Measurements from ENCODE around the gene FNIP2. TPM values are rescaled to one million over a fixed set of nuclear protein-coding genes. Genes with fewer than 3 reads are reported as not detected.

The FNIP2 gene
- total and polyA plus RNA-seq, 9 of the 15 experiments (the other 6 are each of a cell fraction or from before 2014, with no cell fraction given): 1.7 to 15.5 (median 8.3) TPM

DNA sequence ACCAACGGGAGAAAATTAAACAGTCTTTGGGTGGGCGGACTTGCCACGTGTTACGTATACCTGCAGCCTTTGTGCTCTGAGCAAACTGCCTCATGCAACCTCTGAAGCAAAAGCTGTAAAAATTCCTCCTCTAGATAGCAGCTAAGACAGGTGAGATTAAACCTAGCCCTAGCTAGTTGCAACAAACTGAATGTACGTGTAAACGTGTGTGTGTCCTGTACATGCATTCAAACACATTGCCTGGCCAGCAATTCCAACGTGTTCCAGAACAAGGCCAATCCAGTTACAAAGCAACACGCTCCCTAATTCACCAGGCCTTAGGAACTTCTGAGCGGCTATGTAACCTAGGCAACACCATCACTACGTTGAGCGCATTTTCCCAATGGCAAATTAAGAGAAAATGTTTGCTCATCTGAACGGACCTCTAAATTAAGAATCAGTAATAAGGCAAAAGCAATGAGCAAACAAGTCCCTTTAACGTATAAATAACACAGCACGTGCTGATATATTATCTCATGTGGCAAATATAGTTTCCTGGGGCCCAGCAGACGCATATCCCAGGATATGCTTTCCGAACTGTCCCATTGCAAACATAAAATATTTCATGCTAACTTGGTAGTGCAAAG, 46.4 kb upstream of the FNIP2 start (continued):
- TF ChIP-seq, protein P1, sequence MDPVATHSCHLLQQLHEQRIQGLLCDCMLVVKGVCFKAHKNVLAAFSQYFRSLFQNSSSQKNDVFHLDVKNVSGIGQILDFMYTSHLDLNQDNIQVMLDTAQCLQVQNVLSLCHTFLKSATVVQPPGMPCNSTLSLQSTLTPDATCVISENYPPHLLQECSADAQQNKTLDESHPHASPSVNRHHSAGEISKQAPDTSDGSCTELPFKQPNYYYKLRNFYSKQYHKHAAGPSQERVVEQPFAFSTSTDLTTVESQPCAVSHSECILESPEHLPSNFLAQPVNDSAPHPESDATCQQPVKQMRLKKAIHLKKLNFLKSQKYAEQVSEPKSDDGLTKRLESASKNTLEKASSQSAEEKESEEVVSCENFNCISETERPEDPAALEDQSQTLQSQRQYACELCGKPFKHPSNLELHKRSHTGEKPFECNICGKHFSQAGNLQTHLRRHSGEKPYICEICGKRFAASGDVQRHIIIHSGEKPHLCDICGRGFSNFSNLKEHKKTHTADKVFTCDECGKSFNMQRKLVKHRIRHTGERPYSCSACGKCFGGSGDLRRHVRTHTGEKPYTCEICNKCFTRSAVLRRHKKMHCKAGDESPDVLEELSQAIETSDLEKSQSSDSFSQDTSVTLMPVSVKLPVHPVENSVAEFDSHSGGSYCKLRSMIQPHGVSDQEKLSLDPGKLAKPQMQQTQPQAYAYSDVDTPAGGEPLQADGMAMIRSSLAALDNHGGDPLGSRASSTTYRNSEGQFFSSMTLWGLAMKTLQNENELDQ (CRISPR knock-in tag; IDR thresholded peaks at IDR 0.05; ENCODE audit: borderline replicate concordance): no peak
- TF ChIP-seq, protein P2, sequence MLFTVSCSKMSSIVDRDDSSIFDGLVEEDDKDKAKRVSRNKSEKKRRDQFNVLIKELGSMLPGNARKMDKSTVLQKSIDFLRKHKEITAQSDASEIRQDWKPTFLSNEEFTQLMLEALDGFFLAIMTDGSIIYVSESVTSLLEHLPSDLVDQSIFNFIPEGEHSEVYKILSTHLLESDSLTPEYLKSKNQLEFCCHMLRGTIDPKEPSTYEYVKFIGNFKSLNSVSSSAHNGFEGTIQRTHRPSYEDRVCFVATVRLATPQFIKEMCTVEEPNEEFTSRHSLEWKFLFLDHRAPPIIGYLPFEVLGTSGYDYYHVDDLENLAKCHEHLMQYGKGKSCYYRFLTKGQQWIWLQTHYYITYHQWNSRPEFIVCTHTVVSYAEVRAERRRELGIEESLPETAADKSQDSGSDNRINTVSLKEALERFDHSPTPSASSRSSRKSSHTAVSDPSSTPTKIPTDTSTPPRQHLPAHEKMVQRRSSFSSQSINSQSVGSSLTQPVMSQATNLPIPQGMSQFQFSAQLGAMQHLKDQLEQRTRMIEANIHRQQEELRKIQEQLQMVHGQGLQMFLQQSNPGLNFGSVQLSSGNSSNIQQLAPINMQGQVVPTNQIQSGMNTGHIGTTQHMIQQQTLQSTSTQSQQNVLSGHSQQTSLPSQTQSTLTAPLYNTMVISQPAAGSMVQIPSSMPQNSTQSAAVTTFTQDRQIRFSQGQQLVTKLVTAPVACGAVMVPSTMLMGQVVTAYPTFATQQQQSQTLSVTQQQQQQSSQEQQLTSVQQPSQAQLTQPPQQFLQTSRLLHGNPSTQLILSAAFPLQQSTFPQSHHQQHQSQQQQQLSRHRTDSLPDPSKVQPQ (CRISPR knock-in tag; IDR thresholded peaks at IDR 0.05; ENCODE audit: borderline replicate concordance): no peak
- no peak for TF ChIP-seq ZNF57 (CRISPR knock-in tag; IDR thresholded peaks at IDR 0.05)
- no peak for TF ChIP-seq FOXA3 (CRISPR knock-in tag; conservative IDR thresholded peaks at IDR 0.05 in 1 of 2, IDR thresholded peaks at IDR 0.05 in 1 of 2)
- TF ChIP-seq, protein P3, sequence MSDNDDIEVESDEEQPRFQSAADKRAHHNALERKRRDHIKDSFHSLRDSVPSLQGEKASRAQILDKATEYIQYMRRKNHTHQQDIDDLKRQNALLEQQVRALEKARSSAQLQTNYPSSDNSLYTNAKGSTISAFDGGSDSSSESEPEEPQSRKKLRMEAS (CRISPR knock-in tag; IDR thresholded peaks at IDR 0.05): peak; percentile 56; the same call in 1 of the 2 replicates
- TF ChIP-seq, protein P4, sequence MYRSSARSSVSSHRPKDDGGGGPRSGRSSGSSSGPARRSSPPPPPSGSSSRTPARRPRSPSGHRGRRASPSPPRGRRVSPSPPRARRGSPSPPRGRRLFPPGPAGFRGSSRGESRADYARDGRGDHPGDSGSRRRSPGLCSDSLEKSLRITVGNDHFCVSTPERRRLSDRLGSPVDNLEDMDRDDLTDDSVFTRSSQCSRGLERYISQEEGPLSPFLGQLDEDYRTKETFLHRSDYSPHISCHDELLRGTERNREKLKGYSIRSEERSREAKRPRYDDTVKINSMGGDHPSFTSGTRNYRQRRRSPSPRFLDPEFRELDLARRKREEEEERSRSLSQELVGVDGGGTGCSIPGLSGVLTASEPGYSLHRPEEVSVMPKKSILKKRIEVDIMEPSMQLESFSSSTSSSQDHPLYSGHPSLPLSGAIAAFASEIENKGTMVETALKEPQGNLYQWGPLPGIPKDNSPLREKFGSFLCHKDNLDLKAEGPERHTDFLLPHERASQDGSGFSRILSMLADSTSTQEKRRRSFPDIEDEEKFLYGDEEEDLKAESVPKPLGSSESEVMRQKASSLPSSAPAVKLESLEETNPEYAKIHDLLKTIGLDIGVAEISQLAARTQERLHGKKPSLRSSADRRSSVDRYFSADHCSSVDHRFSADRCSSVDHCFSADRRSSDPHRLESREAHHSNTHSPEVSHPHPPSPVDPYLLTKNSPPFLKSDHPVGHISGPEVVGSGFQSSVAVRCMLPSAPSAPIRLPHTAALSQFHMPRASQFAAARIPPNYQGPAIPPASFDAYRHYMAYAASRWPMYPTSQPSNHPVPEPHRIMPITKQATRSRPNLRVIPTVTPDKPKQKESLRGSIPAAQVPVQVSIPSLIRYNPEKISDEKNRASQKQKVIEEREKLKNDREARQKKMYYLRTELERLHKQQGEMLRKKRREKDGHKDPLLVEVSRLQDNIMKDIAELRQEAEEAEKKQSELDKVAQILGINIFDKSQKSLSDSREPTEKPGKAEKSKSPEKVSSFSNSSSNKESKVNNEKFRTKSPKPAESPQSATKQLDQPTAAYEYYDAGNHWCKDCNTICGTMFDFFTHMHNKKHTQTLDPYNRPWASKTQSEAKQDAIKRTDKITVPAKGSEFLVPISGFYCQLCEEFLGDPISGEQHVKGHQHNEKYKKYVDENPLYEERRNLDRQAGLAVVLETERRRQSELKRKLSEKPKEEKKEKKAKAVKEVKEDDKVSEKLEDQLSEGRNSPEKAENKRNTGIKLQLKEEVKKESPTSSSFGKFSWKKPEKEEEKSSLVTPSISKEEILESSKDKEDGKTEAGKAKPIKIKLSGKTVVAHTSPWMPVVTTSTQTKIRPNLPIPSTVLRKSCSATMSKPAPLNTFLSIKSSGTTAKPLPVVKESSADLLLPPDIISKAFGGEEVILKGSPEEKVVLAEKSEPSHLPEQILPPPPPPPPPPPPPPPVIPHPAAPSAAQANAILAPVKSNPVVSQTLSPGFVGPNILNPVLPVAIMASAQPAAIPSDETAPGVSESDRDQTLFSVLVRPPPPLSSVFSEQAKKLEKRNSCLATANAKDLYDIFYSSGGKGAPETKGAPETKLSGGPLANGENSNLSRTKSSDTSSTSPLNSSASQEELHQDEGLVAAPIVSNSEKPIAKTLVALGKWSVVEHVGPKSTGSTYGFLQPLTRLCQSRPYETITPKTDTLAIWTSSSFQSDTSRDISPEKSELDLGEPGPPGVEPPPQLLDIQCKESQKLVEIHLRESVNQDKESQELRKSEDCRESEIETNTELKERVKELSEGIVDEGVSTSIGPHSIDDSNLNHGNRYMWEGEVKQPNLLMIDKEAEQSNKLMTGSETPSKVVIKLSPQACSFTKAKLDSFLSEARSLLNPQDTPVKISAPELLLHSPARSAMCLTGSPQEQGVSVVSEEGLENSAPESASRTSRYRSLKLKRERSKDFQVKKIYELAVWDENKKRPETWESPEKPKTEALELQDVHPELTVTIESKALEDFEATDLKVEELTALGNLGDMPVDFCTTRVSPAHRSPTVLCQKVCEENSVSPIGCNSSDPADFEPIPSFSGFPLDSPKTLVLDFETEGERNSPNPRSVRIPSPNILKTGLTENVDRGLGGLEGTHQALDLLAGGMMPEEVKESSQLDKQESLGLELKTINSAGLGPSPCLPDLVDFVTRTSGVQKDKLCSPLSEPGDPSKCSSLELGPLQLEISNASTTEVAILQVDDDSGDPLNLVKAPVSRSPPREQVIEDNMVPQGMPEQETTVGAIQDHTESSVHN (IDR thresholded peaks at IDR 0.05; ENCODE audit: borderline replicate concordance in 1 of 2, low read depth in 1 of 2): no peak
- no peak for TF ChIP-seq EP300 (IDR thresholded peaks at IDR 0.05; ENCODE audit: low read length)
- TF ChIP-seq C11orf30 (IDR thresholded peaks at IDR 0.05; ENCODE audit: low read depth): no peak
- TF ChIP-seq TBP (optimal IDR thresholded peaks at IDR 0.05; ENCODE audit: low read depth, low read length): peak; percentile 40
- TF ChIP-seq KDM4B (IDR thresholded peaks at IDR 0.05; ENCODE audit: borderline replicate concordance in 2 of 2, low read depth in 1 of 2): no peak
- TF ChIP-seq SMAD3 (CRISPR knock-in tag; conservative IDR thresholded peaks at IDR 0.05): no peak
- no peak for TF ChIP-seq SRSF9 (IDR thresholded peaks at IDR 0.05; ENCODE audit: borderline replicate concordance, low read depth, low read length)
- no peak for TF ChIP-seq ZNF134 (CRISPR knock-in tag; conservative IDR thresholded peaks at IDR 0.05)
- no peak for TF ChIP-seq TCF7 (IDR thresholded peaks at IDR 0.05; ENCODE audit: borderline replicate concordance)

All from K562 (cell line).